Body of pancreas (tissue), 4 donors: ENCODE measurements around the gene TXNL1. TPM values are rescaled to one million over a fixed set of nuclear protein-coding genes. Genes with fewer than 3 reads are reported as not detected.

Source experiments
- ATAC-seq: fragments of 150-250 bp; one replicate; pipeline ENCODE4 v1.9.1; 2016
- DNase-seq, 4 donors: peaks; one replicate each; pipeline ENCODE4 v3.0.0-alpha.2; 2019
- H3K27ac ChIP-seq, 4 donors: fragments of 200-600 bp; sonication (generic); 1 replicate in 3 of 4; 2 replicates in 1 of 4; pipeline versions ENCODE4 v1.5.1 to v1.6.1; 2016 to 2019; ENCODE audit warnings: mild to moderate bottlenecking in 1 of 4, mixed read lengths in 1 of 4, moderate library complexity in 1 of 4
- H3K27me3 ChIP-seq, 2 donors: fragments of 200-600 bp; sonication (generic); one replicate each; pipeline ENCODE4 v1.6.0; 2016; ENCODE audit warnings: mild to moderate bottlenecking in 1 of 2
- H3K36me3 ChIP-seq, 2 donors: fragments of 200-600 bp; sonication (generic); replicated peaks in 1 of 2; 2 replicates each; pipeline ENCODE4 v1.5.1; 2016; ENCODE audit warnings: low read depth in 2 of 2; ENCODE audit not compliant: insufficient read depth in 1 of 2
- H3K4me1 ChIP-seq: fragments of 200-600 bp; sonication (generic); one replicate; pipeline ENCODE4 v1.6.0; 2016
- H3K4me3 ChIP-seq, 2 donors: fragments of 200-600 bp; sonication (generic); 1 replicate in 1 of 2; 2 replicates in 1 of 2; pipeline ENCODE4 v1.5.1; 2016 to 2019
- H3K9me3 ChIP-seq, 3 donors: fragments of 200-600 bp; sonication (generic); 1 replicate in 2 of 3; 2 replicates in 1 of 3; pipeline ENCODE4 v1.5.1; 2016
- CTCF ChIP-seq, 7 experiments: fragments of 450-650 bp in 4 of 7; fragments of 200-600 bp in 3 of 7; sonication (generic) in 3 of 7; IDR thresholded peaks; one replicate each; pipeline ENCODE4 v1.5.1; 2016 to 2019; ENCODE audit warnings: antibody characterized with exemption in 7 of 7
- POLR2A ChIP-seq, 3 donors: fragments of 450-650 bp; IDR thresholded peaks; one replicate each; pipeline ENCODE4 v1.6.1; 2016; ENCODE audit warnings: antibody characterized with exemption in 3 of 3, mild to moderate bottlenecking in 2 of 3
- WGBS, 2 donors: methylation state at CpG; one replicate each; pipeline ENCODE4 v1.1.5; 2017; 5-methylcytosine and 5-hydroxymethylcytosine counted together
- intact Hi-C: fragments of 100-400 bp; cut with DNase I; formaldehyde crosslinking; loops from one replicate; pipeline ENCODE4 v1.15.1; 2023
- total RNA-seq, 2 donors: library from RNA; depleted of rRNA; stranded (reverse); fragments of >200 nt; gene quantifications; one replicate each; pipeline ENCODE4 v1.1.0, GENCODE V29; 2016

The TXNL1 gene
- total RNA-seq, 2 donors from 2014 or later, result 9.2 to 13.2 TPM

- ATAC-seq (no peak), DNase-seq (no peak)
- TF ChIP-seq CTCF (IDR thresholded peaks at IDR 0.05) (no peak), POLR2A (IDR thresholded peaks at IDR 0.05) (no peak)
- H3K27me3 ChIP-seq, result no peaks in the 10 kb centered on the region
- no peaks in the 10 kb centered on the region for H3K9me3 ChIP-seq
- H3K4me3 ChIP-seq, result no peak overlapping the region
- peaks cover 14% of the 10 kb centered on the region for H3K4me1 ChIP-seq
- WGBS, 2 donors, result 73 to 77% methylated on average over 2 of the region's 2 CpGs
- intact Hi-C loops, result no loop called here
- no peaks in the 10 kb centered on the region for H3K36me3 ChIP-seq
- no peak overlapping the region for H3K27ac ChIP-seq
These were observed 77.4 kb downstream of the TXNL1 start for GRCh38 chr18:56560992-56561391.

GRCh38 chr18:56559044-56559443 is 79.3 kb downstream of the TXNL1 start:
- ATAC-seq (no peak), DNase-seq (no peak)
- no peaks in the 10 kb centered on the region for H3K36me3 ChIP-seq
- no peak overlapping the region for H3K4me3 ChIP-seq
- no peaks in the 10 kb centered on the region for H3K4me1 ChIP-seq
- TF ChIP-seq CTCF (IDR thresholded peaks at IDR 0.05), result no peak
- no peak for TF ChIP-seq POLR2A (IDR thresholded peaks at IDR 0.05)
- WGBS, 2 donors, result 76 to 89% methylated on average over 6 of the region's 6 CpGs
- intact Hi-C loops, result no loop called here
- H3K27ac ChIP-seq, result no peak overlapping the region
- no peaks in the 10 kb centered on the region for H3K9me3 ChIP-seq
- no peaks in the 10 kb centered on the region for H3K27me3 ChIP-seq

- Histone ChIP-seq H3K36me3 (no peaks in the 10 kb centered on the region), H3K27me3 (no peaks in the 10 kb centered on the region), H3K4me1 (no peaks in the 10 kb centered on the region), H3K4me3 (no peak overlapping the region), H3K27ac (no peak overlapping the region), H3K9me3 (no peaks in the 10 kb centered on the region)
- DNase-seq, result no peak
- WGBS, 2 donors, result 77 to 100% methylated on average over 1 of the region's 1 CpG
- no peak for ATAC-seq
- intact Hi-C loops, result no loop called here
- TF ChIP-seq CTCF (IDR thresholded peaks at IDR 0.05) (no peak), POLR2A (IDR thresholded peaks at IDR 0.05) (no peak)
These were observed 81.5 kb downstream of the TXNL1 start for GRCh38 chr18:56556907-56557306.

GRCh38 chr18:56550121-56550520 is 88.3 kb downstream of the TXNL1 start:
- Histone ChIP-seq H3K4me1 (no peaks in the 10 kb centered on the region), H3K4me3 (no peak overlapping the region), H3K36me3 (no peaks in the 10 kb centered on the region), H3K27ac (no peak overlapping the region), H3K27me3 (no peaks in the 10 kb centered on the region), H3K9me3 (no peaks in the 10 kb centered on the region)
- 91% methylated on average over 4 of the region's 4 CpGs for WGBS, 2 donors
- intact Hi-C loops, result no loop called here
- ATAC-seq, result no peak
- TF ChIP-seq POLR2A (IDR thresholded peaks at IDR 0.05) (no peak), CTCF (IDR thresholded peaks at IDR 0.05) (no peak)
- DNase-seq, result no peak

Other genes starting within 250 kb of the TXNL1 start
- gene WDR7, start 12.8 kb upstream of the TXNL1 start, total RNA-seq, result 10 to 100 TPM; 16.3 to 21.4 TPM